Fibroblast of gingiva (primary cell): ENCODE data around the gene TSPAN31.
A peak's percentile ranks its signal among the peaks of the same experiment; 100 is the strongest.
"Not testable (repeated sequence)": the region's sequence is repeated elsewhere in the genome, so short reads cannot be mapped to it uniquely, and the experiment has no call there.

Source experiments
- DNase-seq: peaks from one replicate; pipeline ENCODE4 v3.0.0-alpha.2; 2011; ENCODE audit warnings: low read depth

Gene TSPAN31

GRCh38 chr12:57744777-57745484, at the start of gene TSPAN31:
TSPAN31 (plus strand) TSS chr12:57745039; CDS start chr12:57745155, 116 bp downstream.
- DNase-seq, result peak; percentile 99

GRCh38 chr12:57695770-57696432, 48.9 kb upstream of the TSPAN31 start:
- DNase-seq, result no peak

- no peak for DNase-seq
Observed at GRCh38 chr12:57697076-57697475, 47.8 kb upstream of the TSPAN31 start.

GRCh38 chr12:57698414-57698813, 46.4 kb upstream of the TSPAN31 start:
- DNase-seq, result no peak

DNA sequence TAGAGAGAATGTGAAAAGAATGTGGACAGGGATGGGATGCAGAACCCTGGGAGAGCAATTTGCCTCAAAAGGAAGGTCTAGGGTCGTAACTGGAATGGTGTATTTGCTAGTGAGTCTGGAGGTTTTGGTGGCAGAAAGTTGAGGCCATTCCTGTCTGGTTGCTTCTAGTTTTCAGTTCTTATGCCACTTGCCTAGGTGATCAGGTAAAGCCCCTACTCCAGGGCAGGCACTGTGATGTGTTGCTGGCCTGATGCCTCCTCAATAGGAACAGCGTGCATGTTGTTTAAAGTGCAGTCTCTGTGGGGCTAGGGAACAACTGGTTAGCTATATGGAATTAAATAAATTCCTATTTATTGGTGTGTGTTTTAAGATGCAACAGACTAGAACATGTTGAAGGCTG, 44.5 kb upstream of the TSPAN31 start:
- no peak for DNase-seq

DNA sequence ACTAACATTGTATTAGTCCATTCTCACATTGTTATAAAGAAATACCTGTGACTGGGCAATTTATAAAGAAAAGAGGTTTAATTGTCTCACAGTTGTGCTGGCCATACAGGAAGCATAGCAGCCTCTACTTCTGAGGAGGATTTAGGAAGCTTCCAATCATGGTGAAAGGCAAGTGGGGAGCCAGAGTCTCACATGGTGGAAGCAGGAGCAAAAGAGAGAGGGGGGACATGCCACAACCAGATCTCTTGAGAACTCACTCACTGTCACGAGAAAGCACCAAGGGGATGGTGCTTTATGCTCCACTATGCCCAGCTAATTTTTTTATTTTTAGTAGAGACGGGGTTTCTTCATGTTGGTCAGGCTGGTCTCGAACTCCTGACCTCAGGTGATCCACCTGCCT, 37.6 kb upstream of the TSPAN31 start:
- no peak for DNase-seq

GRCh38 chr12:57708296-57708695, 36.5 kb upstream of the TSPAN31 start:
- DNase-seq, result no peak

GRCh38 chr12:57712701-57713100, 32.1 kb upstream of the TSPAN31 start:
- no peak for DNase-seq

- DNase-seq, result no peak
Observed at GRCh38 chr12:57713209-57713608, 31.6 kb upstream of the TSPAN31 start.

GRCh38 chr12:57715036-57715748, 29.6 kb upstream of the TSPAN31 start:
- not testable (repeated sequence) for DNase-seq

- no peak for DNase-seq
Observed at GRCh38 chr12:57715786-57716185, 29.1 kb upstream of the TSPAN31 start.

DNA sequence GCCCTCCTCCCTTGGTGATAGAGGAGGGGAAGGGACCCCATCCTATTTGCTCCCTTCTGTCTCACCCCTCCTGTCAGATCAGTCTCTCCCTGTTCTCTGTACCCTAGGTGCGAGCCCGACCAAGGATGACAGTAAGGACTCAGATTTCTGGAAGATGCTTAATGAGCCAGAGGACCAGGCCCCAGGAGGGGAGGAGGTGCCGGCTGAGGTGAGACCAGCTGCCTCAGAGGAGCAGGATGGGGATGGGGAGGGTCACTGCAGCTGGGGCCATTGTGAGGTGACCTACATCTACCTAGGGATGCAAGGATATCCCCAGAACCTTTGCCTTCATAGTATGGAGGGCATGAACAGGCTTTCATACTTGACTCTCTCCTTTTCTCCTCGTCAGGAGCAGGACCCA, 28.5 kb upstream of the TSPAN31 start:
- DNase-seq, result no peak

GRCh38 chr12:57717131-57717530, 27.7 kb upstream of the TSPAN31 start:
- no peak for DNase-seq

DNA sequence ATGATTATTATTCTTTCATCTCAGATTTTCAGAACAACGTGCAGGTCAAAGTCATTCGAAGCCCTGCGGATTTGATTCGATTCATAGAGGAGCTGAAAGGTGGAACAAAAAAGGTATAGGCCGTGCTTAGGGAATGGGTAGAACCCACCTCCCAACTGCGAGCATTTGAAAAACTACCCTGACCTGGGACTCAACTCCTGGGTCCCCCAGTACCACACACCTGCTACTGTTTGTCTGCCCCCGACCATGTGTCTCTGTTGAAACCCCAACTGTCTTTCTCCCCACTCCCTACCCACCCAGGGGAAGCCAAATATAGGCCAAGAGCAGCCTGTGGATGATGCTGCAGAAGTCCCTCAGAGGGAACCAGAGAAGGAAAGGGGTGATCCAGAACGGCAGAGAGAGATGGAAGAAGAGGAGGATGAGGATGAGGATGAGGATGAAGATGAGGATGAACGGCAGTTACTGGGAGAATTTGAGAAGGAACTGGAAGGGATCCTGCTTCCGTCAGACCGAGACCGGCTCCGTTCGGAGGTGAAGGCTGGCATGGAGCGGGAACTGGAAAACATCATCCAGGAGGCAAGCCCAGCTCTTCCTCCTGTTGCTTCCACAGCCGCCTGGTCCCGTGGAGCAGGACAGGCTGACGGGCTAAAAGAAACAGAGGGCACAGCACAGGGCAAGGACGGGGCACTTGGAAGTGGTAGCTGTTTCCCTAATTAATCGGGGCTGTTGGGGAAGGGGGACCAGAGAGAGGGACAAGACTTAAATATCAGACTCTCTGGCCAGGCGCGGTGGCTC, 26.8 kb upstream of the TSPAN31 start:
- no peak for DNase-seq

DNA sequence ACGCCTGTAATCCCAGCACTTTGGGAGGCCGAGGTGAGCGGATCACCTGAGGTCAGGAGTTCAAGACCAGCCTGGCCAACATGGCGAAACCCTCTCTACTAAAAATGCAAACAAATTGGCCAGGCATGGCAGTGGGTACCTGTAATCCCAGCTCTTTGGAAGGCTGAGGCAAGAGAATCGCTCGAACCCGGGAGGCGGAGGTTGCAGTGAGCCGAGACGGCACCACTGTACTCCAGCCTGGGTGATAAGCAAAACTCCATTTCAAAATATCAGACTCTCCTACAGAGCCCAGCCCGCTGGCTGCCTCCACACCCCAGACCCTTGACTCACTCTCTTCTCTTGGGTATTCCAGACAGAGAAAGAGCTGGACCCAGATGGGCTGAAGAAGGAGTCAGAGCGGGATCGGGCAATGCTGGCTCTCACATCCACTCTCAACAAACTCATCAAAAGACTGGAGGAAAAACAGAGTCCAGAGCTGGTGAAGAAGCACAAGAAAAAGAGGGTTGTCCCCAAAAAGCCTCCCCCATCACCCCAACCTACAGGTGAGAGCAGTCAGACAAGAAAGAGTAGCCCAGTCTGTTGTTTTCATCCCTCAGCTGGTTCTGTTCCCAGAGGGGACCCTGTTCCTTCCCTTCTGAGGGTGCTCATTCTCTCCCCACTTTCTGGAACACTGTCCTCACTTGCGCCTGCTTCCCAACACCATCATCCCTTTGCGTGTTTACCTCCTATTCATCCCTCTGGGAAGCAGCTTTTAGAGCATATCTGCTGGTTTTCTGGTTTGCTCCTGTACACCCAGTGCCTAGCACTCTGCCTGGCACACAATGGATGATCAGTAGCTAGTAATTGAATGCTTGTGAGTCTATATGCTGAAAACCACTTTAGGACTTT, 26.0 kb upstream of the TSPAN31 start:
- DNase-seq, result no peak

DNA sequence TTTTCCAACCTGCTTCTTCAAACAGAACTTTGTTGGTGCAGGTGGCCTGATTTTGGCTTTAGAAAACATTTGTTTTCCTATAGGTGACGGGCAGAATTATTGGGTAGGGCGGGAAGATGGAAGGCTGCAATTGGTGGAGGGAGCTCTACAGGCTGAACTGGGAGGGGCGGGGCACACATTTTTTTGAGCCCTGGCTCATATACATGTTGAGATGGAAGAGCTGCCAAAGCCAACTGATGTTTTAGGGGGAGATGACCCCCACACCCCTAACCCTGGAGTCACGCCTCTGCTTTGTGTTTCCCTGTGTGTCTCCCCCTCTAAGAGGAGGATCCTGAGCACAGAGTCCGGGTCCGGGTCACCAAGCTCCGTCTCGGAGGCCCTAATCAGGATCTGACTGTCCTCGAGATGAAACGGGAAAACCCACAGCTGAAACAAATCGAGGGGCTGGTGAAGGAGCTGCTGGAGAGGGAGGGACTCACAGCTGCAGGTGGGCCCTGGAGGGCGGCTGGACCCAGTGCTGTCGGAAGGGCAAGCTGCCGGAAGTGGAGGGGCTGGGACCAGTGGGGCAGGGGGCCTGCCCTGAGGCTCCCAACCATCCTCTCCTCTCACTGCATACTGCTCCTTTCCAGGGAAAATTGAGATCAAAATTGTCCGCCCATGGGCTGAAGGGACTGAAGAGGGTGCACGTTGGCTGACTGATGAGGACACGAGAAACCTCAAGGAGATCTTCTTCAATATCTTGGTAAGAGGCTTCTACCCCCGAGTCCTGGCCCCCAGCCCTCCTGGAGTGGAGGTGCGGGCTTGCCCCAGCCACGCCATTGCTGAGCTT, 24.8 kb upstream of the TSPAN31 start:
- DNase-seq, result no peak

DNA sequence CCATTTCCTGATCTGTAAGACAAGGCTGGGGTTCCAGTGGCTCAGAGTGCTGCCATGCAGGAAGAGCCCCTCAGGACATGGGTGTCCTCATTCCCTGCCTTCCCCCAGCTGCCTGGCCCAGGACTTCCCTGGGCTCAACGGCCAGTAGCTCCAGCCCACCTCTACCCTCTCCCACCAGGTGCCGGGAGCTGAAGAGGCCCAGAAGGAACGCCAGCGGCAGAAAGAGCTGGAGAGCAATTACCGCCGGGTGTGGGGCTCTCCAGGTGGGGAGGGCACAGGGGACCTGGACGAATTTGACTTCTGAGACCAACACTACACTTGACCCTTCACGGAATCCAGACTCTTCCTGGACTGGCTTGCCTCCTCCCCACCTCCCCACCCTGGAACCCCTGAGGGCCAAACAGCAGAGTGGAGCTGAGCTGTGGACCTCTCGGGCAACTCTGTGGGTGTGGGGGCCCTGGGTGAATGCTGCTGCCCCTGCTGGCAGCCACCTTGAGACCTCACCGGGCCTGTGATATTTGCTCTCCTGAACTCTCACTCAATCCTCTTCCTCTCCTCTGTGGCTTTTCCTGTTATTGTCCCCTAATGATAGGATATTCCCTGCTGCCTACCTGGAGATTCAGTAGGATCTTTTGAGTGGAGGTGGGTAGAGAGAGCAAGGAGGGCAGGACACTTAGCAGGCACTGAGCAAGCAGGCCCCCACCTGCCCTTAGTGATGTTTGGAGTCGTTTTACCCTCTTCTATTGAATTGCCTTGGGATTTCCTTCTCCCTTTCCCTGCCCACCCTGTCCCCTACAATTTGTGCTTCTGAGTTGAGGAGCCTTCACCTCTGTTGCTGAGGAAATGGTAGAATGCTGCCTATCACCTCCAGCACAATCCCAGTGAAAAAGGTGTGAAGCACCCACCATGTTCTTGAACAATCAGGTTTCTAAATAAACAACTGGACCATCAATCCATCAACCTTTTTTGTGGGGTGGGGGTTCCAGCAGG, 23.9 kb upstream of the TSPAN31 start:
- no peak for DNase-seq

GRCh38 chr12:57721846-57722608, 22.8 kb upstream of the TSPAN31 start:
- DNase-seq, result not testable (repeated sequence)
